GM21737 (cell line): ENCODE results near the gene CAV3.

ENCODE experiments used
- ATAC-seq: cut with Tn5 transposase; IDR thresholded peaks from one replicate; pipeline ENCODE4 v1.9.1; 2021; ENCODE audit warnings: mild to moderate bottlenecking, moderate library complexity; ENCODE audit not compliant: unreplicated experiment

The CAV3 gene

GRCh38 chr3:8734137-8734878 lies 706 bp downstream of the CAV3 start:
- ATAC-seq: no peak

GRCh38 chr3:8734908-8735307 lies 1.3 kb downstream of the CAV3 start:
- ATAC-seq: no peak

GRCh38 chr3:8736436-8736835 lies 2.8 kb downstream of the CAV3 start:
- no peak for ATAC-seq

- no peak for ATAC-seq
Observed at GRCh38 chr3:8737301-8737700, 3.7 kb downstream of the CAV3 start.

- ATAC-seq: no peak
Observed at GRCh38 chr3:8737823-8738222, 4.2 kb downstream of the CAV3 start.

- no peak for ATAC-seq
Observed at GRCh38 chr3:8738639-8739038, 5.0 kb downstream of the CAV3 start.

- no peak for ATAC-seq
Observed at GRCh38 chr3:8739757-8740504, 6.3 kb downstream of the CAV3 start.

- no peak for ATAC-seq
Observed at GRCh38 chr3:8741581-8742261, 8.1 kb downstream of the CAV3 start.

GRCh38 chr3:8743021-8743601 lies 9.5 kb downstream of the CAV3 start:
- no peak for ATAC-seq

GRCh38 chr3:8743911-8744310 lies 10.3 kb downstream of the CAV3 start:
- no peak for ATAC-seq

GRCh38 chr3:8745619-8746370 lies 12.2 kb downstream of the CAV3 start:
- no peak for ATAC-seq

- ATAC-seq: no peak
Observed at GRCh38 chr3:8746780-8747345, 13.3 kb downstream of the CAV3 start.

GRCh38 chr3:8749316-8749715 lies 15.7 kb downstream of the CAV3 start:
- ATAC-seq: no peak

- ATAC-seq: no peak
Observed at GRCh38 chr3:8752832-8753231, 19.2 kb downstream of the CAV3 start.

GRCh38 chr3:8755097-8755496 lies 21.5 kb downstream of the CAV3 start:
- ATAC-seq: no peak

GRCh38 chr3:8755564-8756237 lies 22.1 kb downstream of the CAV3 start:
- ATAC-seq: no peak

GRCh38 chr3:8756671-8757070 lies 23.1 kb downstream of the CAV3 start:
- ATAC-seq: no peak

GRCh38 chr3:8757551-8758518 lies 24.2 kb downstream of the CAV3 start:
- no peak for ATAC-seq
